NB4 (cell line): ENCODE measurements around the gene ACOXL.

Experiments
- MYC ChIP-seq: IDR thresholded peaks from 2 replicates; pipeline ENCODE4 v1.6.1; 2011; ENCODE audit warnings: low read depth, low read length
- POLR2A ChIP-seq: IDR thresholded peaks from 2 replicates; pipeline ENCODE4 v1.6.1; 2011; ENCODE audit warnings: mild to moderate bottlenecking; ENCODE audit not compliant: insufficient read length; ENCODE audit errors: extremely low read depth
- TF ChIP-seq, protein P1 (sequence below): IDR thresholded peaks from one replicate; pipeline ENCODE4 v1.5.1; 2012; ENCODE audit warnings: low read depth, low read length
- TF ChIP-seq, protein P2 (sequence below): IDR thresholded peaks from 2 replicates; pipeline ENCODE4 v1.6.1; 2011; ENCODE audit warnings: low read depth, low read length

DNA sequence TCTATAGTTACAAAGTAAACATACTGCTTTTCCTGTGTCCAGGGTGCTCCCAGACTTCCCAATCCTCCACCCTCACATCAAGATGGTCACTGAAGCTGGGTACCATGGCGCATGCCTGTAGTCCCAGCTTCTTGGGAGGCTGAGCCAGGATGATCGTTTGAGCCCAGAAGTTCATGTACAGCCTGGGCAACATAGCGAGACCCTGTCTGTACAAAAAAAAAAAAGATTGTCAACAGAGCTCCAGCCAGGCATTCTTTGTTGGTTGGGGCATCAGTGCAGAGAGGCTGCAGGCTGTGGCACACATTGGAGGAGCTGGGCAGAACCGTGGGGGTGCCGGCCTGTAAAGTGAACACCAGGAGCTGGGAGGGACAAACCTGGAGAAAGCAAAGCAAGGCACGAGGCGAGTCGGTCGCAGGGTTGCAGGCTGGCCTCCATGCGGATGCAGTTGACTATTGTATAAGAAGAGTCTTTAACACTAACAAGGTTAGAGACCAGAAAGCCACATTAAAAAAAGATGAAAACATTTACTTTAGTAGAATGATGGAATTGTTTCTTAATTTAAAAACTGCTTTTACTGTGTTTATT is 51.8 kb downstream of the ACOXL start:
- TF ChIP-seq POLR2A (no peak), MYC (no peak)
- TF ChIP-seq, protein P1, sequence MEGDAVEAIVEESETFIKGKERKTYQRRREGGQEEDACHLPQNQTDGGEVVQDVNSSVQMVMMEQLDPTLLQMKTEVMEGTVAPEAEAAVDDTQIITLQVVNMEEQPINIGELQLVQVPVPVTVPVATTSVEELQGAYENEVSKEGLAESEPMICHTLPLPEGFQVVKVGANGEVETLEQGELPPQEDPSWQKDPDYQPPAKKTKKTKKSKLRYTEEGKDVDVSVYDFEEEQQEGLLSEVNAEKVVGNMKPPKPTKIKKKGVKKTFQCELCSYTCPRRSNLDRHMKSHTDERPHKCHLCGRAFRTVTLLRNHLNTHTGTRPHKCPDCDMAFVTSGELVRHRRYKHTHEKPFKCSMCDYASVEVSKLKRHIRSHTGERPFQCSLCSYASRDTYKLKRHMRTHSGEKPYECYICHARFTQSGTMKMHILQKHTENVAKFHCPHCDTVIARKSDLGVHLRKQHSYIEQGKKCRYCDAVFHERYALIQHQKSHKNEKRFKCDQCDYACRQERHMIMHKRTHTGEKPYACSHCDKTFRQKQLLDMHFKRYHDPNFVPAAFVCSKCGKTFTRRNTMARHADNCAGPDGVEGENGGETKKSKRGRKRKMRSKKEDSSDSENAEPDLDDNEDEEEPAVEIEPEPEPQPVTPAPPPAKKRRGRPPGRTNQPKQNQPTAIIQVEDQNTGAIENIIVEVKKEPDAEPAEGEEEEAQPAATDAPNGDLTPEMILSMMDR: no peak
- TF ChIP-seq, protein P2, sequence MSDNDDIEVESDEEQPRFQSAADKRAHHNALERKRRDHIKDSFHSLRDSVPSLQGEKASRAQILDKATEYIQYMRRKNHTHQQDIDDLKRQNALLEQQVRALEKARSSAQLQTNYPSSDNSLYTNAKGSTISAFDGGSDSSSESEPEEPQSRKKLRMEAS: no peak
